ENCODE data around the gene PIH1D1.
A peak's percentile ranks its signal among the peaks of the same experiment; 100 is the strongest.

PIH1D1 gene

GRCh38 chr19:49442354-49442753 is 9.3 kb downstream of the PIH1D1 start (continued):
- TF ChIP-seq, protein P1, sequence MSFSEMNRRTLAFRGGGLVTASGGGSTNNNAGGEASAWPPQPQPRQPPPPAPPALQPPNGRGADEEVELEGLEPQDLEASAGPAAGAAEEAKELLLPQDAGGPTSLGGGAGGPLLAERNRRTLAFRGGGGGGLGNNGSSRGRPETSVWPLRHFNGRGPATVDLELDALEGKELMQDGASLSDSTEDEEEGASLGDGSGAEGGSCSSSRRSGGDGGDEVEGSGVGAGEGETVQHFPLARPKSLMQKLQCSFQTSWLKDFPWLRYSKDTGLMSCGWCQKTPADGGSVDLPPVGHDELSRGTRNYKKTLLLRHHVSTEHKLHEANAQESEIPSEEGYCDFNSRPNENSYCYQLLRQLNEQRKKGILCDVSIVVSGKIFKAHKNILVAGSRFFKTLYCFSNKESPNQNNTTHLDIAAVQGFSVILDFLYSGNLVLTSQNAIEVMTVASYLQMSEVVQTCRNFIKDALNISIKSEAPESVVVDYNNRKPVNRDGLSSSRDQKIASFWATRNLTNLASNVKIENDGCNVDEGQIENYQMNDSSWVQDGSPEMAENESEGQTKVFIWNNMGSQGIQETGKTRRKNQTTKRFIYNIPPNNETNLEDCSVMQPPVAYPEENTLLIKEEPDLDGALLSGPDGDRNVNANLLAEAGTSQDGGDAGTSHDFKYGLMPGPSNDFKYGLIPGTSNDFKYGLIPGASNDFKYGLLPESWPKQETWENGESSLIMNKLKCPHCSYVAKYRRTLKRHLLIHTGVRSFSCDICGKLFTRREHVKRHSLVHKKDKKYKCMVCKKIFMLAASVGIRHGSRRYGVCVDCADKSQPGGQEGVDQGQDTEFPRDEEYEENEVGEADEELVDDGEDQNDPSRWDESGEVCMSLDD (tag by site-specific recombination; IDR thresholded peaks at IDR 0.05): 0 out of 2 replicates have a peak, but pooled peaks have one; percentile 9
- TF ChIP-seq TRIM28 (IDR thresholded peaks at IDR 0.05; ENCODE audit: borderline replicate concordance, low read length): no peak
- no peak for TF ChIP-seq ZNF510 (tag by site-specific recombination; IDR thresholded peaks at IDR 0.05; ENCODE audit: insufficient replicate concordance)
- no peak for TF ChIP-seq ZNF548 (tag by site-specific recombination; IDR thresholded peaks at IDR 0.05)
- no peak for TF ChIP-seq BCL11A (tag by site-specific recombination; IDR thresholded peaks at IDR 0.05; ENCODE audit: low read depth)
- TF ChIP-seq ATF2 (tag by site-specific recombination; IDR thresholded peaks at IDR 0.05; ENCODE audit: low read depth): no peak
- TF ChIP-seq SALL2 (tag by site-specific recombination; IDR thresholded peaks at IDR 0.05; ENCODE audit: borderline replicate concordance): no peak

DNA sequence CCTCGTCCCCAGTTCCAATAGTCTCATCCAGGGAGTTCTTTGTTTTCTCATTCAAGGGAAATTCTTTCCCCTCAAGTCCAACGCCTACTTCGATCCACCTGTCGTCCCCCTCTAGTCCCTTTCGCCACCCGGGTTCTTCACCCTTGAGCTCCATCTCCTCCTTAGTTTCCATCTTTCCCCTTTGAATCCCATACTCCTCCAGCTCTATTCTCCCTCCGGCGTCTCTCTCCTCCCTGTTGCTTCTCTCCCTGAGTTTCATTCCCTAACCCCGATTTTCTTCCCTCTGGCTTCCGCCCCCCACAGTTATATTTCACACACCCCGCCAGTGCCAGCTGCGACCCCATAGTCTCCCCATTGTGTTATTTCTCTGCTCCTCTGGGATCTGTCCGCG is 9.7 kb downstream of the PIH1D1 start:
- POLR2A ChIA-PET: interaction anchor here (0.7 to 2.3 kb wide), 6 partner anchors 10 to 58 kb away, joined by 3 to 28 read pairs (median 3); partner anchors contain the start of genes ALDH16A1 and PIH1D1
- Histone ChIP-seq H3K36me3 (ENCODE audit: control insufficient read depth in 2 of 2, insufficient read depth in 1 of 2, low read length in 2 of 2) (peaks cover 0 to 7% of the 10 kb centered on the region in 2 experiments; a peak in 2 of 3 replicates), H3K4me1 (ENCODE audit: control insufficient read depth, insufficient read depth, low read length) (peaks cover 7% of the 10 kb centered on the region), H3K9me3 (ENCODE audit: control insufficient read depth, insufficient read depth, low read depth, low read length) (no peaks in the 10 kb centered on the region), H3K4me3 (ENCODE audit: low read depth, low read length) (no peak overlapping the region), H3K27ac (ENCODE audit: extremely low read depth, low read depth, low read length) (no peak overlapping the region)
- CTCF ChIA-PET: interaction anchor here (0.8 to 2.3 kb wide), 7 partner anchors 10 to 239 kb away, joined by 3 to 59 read pairs (median 6); partner anchors contain the start of genes GFY and PIH1D1
- no peak for TF ChIP-seq ZNF707 (tag by site-specific recombination; IDR thresholded peaks at IDR 0.05)
- TF ChIP-seq PRDM1 (tag by site-specific recombination; IDR thresholded peaks at IDR 0.05): 0 out of 2 replicates have a peak, but pooled peaks have one; percentile 67
- TF ChIP-seq ZBTB7A (tag by site-specific recombination; IDR thresholded peaks at IDR 0.05; ENCODE audit: low read depth): no peak
- TF ChIP-seq ZNF560 (tag by site-specific recombination; IDR thresholded peaks at IDR 0.05; ENCODE audit: borderline replicate concordance): no peak
- TF ChIP-seq ZBTB6 (tag by site-specific recombination; IDR thresholded peaks at IDR 0.05): peak; percentile 86; the same call in 1 of the 2 replicates
- peak; percentile 89 for TF ChIP-seq ZBTB17 (tag by site-specific recombination; IDR thresholded peaks at IDR 0.05)
- TF ChIP-seq ZIC2 (tag by site-specific recombination; IDR thresholded peaks at IDR 0.05): peak; percentile 33; the same call in 1 of the 2 replicates
- peak; percentile 78 for TF ChIP-seq SCRT1 (tag by site-specific recombination; IDR thresholded peaks at IDR 0.05; ENCODE audit: borderline replicate concordance)
- no peak for TF ChIP-seq PRDM10 (tag by site-specific recombination; IDR thresholded peaks at IDR 0.05)
- TF ChIP-seq, protein P2, sequence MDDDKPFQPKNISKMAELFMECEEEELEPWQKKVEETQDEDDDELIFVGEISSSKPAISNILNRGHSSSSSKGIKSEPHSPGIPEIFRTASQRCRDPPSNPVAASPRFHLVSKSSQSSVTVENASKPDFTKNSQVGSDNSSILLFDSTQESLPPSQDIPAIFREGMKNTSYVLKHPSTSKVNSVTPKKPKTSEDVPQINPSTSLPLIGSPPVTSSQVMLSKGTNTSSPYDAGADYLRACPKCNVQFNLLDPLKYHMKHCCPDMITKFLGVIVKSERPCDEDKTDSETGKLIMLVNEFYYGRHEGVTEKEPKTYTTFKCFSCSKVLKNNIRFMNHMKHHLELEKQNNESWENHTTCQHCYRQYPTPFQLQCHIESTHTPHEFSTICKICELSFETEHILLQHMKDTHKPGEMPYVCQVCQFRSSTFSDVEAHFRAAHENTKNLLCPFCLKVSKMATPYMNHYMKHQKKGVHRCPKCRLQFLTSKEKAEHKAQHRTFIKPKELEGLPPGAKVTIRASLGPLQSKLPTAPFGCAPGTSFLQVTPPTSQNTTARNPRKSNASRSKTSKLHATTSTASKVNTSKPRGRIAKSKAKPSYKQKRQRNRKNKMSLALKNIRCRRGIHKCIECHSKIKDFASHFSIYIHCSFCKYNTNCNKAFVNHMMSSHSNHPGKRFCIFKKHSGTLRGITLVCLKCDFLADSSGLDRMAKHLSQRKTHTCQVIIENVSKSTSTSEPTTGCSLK (tag by site-specific recombination; IDR thresholded peaks at IDR 0.05): no peak
- TF ChIP-seq SCRT2 (tag by site-specific recombination; IDR thresholded peaks at IDR 0.05): peak; percentile 88
- no peak for TF ChIP-seq ZNF23 (tag by site-specific recombination; IDR thresholded peaks at IDR 0.05; ENCODE audit: borderline replicate concordance)
- TF ChIP-seq ZNF354C (tag by site-specific recombination; IDR thresholded peaks at IDR 0.05; ENCODE audit: borderline replicate concordance, low read depth): no peak
- TF ChIP-seq ZBTB1 (tag by site-specific recombination; IDR thresholded peaks at IDR 0.05): no peak
- TF ChIP-seq, protein P3, sequence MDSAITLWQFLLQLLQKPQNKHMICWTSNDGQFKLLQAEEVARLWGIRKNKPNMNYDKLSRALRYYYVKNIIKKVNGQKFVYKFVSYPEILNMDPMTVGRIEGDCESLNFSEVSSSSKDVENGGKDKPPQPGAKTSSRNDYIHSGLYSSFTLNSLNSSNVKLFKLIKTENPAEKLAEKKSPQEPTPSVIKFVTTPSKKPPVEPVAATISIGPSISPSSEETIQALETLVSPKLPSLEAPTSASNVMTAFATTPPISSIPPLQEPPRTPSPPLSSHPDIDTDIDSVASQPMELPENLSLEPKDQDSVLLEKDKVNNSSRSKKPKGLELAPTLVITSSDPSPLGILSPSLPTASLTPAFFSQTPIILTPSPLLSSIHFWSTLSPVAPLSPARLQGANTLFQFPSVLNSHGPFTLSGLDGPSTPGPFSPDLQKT (IDR thresholded peaks at IDR 0.05; ENCODE audit: borderline replicate concordance, low read depth, low read length): no peak
- no peak for TF ChIP-seq ZNF292 (tag by site-specific recombination; IDR thresholded peaks at IDR 0.05; ENCODE audit: borderline replicate concordance, low read depth)
